Erythroblast (primary cell): ENCODE measurements around the gene RB1.

Experiments
- GATA1 ChIP-seq: IDR thresholded peaks from 2 replicates; pipeline ENCODE4 v1.6.1; 2011; ENCODE audit warnings: low read depth, mild to moderate bottlenecking, control low read depth, low read length, moderate library complexity
- POLR2A ChIP-seq: IDR thresholded peaks from 2 replicates; pipeline ENCODE4 v1.6.1; 2011; ENCODE audit warnings: mild to moderate bottlenecking, low read length

- TF ChIP-seq POLR2A (no peak), GATA1 (no peak)
Observed at GRCh38 chr13:48414501-48414900, 111.0 kb downstream of the RB1 start.
